Fibroblast of lung (primary cell): ENCODE data around the gene GDI1. TPM values are rescaled to one million over a fixed set of nuclear protein-coding genes. Genes with fewer than 3 reads are reported as not detected.

Source experiments
- DNase-seq, 2 donors: peaks; one replicate each; pipeline versions ENCODE4 v3.0.0 to v3.0.0-alpha.2; 2010; ENCODE audit warnings: low read depth in 2 of 2
- H2AFZ ChIP-seq: 2 replicates; pipeline ENCODE4 v1.5.1; 2012; ENCODE audit warnings: low read length, control low read depth, inconsistent platforms
- H3K27ac ChIP-seq: 2 replicates; pipeline ENCODE4 v1.5.1; 2011; ENCODE audit warnings: low read length, control low read depth; ENCODE audit not compliant: insufficient read depth
- H3K27me3 ChIP-seq: 2 replicates; pipeline ENCODE4 v1.5.1; 2011; ENCODE audit warnings: mild to moderate bottlenecking, low read length; ENCODE audit not compliant: control insufficient read depth, insufficient read depth
- H3K36me3 ChIP-seq: 2 replicates; pipeline ENCODE4 v1.5.1; 2011; ENCODE audit warnings: low read length; ENCODE audit not compliant: control insufficient read depth, insufficient read depth
- H3K4me1 ChIP-seq: 2 replicates; pipeline ENCODE4 v1.5.1; 2011; ENCODE audit warnings: low read length; ENCODE audit not compliant: control insufficient read depth, insufficient read depth; ENCODE audit errors: extremely low read depth
- H3K4me2 ChIP-seq: 2 replicates; pipeline ENCODE4 v1.5.1; 2011; ENCODE audit warnings: low read length, control low read depth; ENCODE audit not compliant: insufficient read depth; ENCODE audit errors: extremely low read depth
- H3K4me3 ChIP-seq, 4 experiments: fragments of 200-600 bp in 1 of 4; sonication (generic) in 1 of 4; replicated peaks in 1 of 4; 2 replicates each; pipeline ENCODE4 v1.5.1; 2011 to 2016; ENCODE audit warnings: low read length in 4 of 4, low read depth in 3 of 4, mild to moderate bottlenecking in 3 of 4, control low read depth in 2 of 4, inconsistent platforms in 1 of 4, mixed read lengths in 1 of 4; ENCODE audit not compliant: insufficient read depth in 1 of 4; ENCODE audit errors: control extremely low read depth in 1 of 4
- H3K79me2 ChIP-seq: 2 replicates; pipeline ENCODE4 v1.5.1; 2012; ENCODE audit warnings: mild to moderate bottlenecking, low read length, inconsistent platforms; ENCODE audit not compliant: control insufficient read depth, insufficient read depth
- H3K9ac ChIP-seq: 2 replicates; pipeline ENCODE4 v1.5.1; 2011; ENCODE audit warnings: mild to moderate bottlenecking, low read length, control low read depth; ENCODE audit not compliant: insufficient read depth
- H3K9me3 ChIP-seq: 2 replicates; pipeline ENCODE4 v1.5.1; 2012; ENCODE audit warnings: low read depth, low read length; ENCODE audit not compliant: control insufficient read depth, insufficient read depth
- H4K20me1 ChIP-seq: 2 replicates; pipeline ENCODE4 v1.5.1; 2011; ENCODE audit warnings: low read length; ENCODE audit not compliant: control insufficient read depth, insufficient read depth; ENCODE audit errors: extremely low read depth
- EZH2 ChIP-seq: IDR thresholded peaks from 2 replicates; pipeline ENCODE4 v1.5.1; 2012; ENCODE audit warnings: low read length, control low read depth, mild to moderate bottlenecking; ENCODE audit errors: missing control alignments
- polyA plus RNA-seq, 2 donors: library from polyadenylated mRNA; depleted of rRNA in 1 of 2; stranded (reverse) in 1 of 2; unstranded in 1 of 2; fragments of >200 nt; gene quantifications; 2 replicates each; pipeline ENCODE4 v1.2.1, GENCODE V29; 2011 to 2012; ENCODE audit warnings: missing spikeins in 1 of 2
- total RNA-seq: library from RNA; depleted of rRNA; stranded (reverse); fragments of >200 nt; gene quantifications from 2 replicates; pipeline ENCODE4 v1.2.1, GENCODE V29; 2014
- TF ChIP-seq, protein P1 (sequence below), 2 donors: IDR thresholded peaks in 1 of 2; conservative IDR thresholded peaks in 1 of 2; 1 replicate in 1 of 2; 2 replicates in 1 of 2; pipeline ENCODE4 v1.5.1; 2011 to 2012; ENCODE audit warnings: low read length in 2 of 2, control low read depth in 1 of 2, inconsistent platforms in 1 of 2, low read depth in 1 of 2, mild to moderate bottlenecking in 1 of 2

The GDI1 gene
- total and polyA plus RNA-seq, 2 donors (not counting 1 experiment from before 2014, with no cell fraction given), result 86.5 to 134 TPM

DNA sequence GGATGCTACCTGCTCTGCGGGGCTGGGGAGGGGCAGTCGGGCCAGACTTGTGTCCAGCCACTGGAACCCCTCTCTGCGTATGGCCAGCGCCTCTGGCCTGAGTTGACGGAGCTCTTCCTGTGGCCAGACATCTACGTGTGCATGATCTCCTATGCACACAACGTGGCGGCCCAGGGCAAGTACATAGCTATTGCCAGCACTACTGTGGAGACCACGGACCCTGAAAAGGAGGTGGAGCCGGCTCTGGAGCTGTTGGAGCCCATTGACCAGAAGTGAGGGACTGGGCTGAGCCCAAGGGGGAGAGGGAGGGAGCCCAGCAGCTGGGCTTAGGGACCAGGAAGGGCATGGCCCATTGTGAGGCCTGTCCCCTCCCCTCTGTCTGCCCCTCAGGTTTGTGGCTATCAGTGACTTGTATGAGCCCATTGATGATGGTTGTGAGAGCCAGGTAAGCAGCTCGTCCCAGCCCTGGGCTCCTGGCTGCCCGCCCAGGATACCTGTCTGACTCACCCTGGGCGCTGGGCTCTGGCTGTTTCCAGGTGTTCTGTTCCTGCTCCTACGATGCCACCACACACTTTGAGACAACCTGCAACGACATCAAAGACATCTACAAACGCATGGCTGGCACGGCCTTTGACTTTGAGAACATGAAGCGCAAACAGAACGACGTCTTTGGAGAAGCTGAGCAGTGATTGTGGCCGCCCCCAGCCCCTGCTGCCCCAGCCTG, 5.2 kb downstream of the GDI1 start:
- Histone ChIP-seq H3K36me3 (peaks cover 13% of the 10 kb centered on the region), H3K9ac (no peak overlapping the region), H3K27me3 (no peaks in the 10 kb centered on the region), H3K9me3 (no peaks in the 10 kb centered on the region), H3K27ac (no peak overlapping the region), H2AFZ (no peak overlapping the region), H3K4me2 (no peak overlapping the region), H4K20me1 (no peaks in the 10 kb centered on the region), H3K4me3 (no peak overlapping the region), H3K79me2 (peaks cover 65% of the 10 kb centered on the region), H3K4me1 (peaks cover 7% of the 10 kb centered on the region)
- no peak for TF ChIP-seq EZH2
- TF ChIP-seq, protein P1, sequence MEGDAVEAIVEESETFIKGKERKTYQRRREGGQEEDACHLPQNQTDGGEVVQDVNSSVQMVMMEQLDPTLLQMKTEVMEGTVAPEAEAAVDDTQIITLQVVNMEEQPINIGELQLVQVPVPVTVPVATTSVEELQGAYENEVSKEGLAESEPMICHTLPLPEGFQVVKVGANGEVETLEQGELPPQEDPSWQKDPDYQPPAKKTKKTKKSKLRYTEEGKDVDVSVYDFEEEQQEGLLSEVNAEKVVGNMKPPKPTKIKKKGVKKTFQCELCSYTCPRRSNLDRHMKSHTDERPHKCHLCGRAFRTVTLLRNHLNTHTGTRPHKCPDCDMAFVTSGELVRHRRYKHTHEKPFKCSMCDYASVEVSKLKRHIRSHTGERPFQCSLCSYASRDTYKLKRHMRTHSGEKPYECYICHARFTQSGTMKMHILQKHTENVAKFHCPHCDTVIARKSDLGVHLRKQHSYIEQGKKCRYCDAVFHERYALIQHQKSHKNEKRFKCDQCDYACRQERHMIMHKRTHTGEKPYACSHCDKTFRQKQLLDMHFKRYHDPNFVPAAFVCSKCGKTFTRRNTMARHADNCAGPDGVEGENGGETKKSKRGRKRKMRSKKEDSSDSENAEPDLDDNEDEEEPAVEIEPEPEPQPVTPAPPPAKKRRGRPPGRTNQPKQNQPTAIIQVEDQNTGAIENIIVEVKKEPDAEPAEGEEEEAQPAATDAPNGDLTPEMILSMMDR (conservative IDR thresholded peaks at IDR 0.05 in 1 of 2, IDR thresholded peaks at IDR 0.05 in 1 of 2; ENCODE audit: low read depth in 1 of 2, low read length in 2 of 2), result no peak
- DNase-seq, result no peak

DNA sequence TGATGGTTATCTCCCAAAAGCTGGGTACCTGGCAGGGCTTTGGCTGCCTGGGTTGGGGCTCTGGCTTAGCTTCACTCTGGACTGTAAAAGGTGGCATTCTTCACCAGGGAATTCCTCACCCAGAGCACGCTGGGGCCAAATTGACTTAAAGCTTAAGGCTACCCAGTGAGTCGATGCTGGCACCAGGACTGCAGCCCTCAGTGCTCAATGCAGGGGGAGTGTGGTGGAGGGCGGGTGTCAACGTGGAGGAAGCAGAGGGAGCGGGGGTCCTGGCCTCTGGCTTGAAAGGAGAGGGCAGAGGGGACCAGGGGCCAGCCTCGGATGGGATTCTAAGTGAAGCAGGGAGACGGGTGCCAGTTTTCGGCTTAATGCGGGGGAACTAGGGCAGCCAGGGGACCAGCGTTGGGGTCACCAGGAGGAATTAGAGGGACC, 6.5 kb downstream of the GDI1 start:
- peak overlapping the region; percentile 37 for H3K9ac ChIP-seq
- H3K4me2 ChIP-seq, result peak overlapping the region; percentile 75
- H3K4me1 ChIP-seq, result peaks cover 7% of the 10 kb centered on the region
- no peaks in the 10 kb centered on the region for H3K27me3 ChIP-seq
- no peak for DNase-seq
- TF ChIP-seq, protein P1 (conservative IDR thresholded peaks at IDR 0.05 in 1 of 2, IDR thresholded peaks at IDR 0.05 in 1 of 2; ENCODE audit: low read depth in 1 of 2, low read length in 2 of 2), result no peak
- no peak for TF ChIP-seq EZH2
- H3K36me3 ChIP-seq, result peaks cover 15% of the 10 kb centered on the region
- no peaks in the 10 kb centered on the region for H4K20me1 ChIP-seq
- H3K79me2 ChIP-seq, result peaks cover 52% of the 10 kb centered on the region
- no peaks in the 10 kb centered on the region for H3K9me3 ChIP-seq
- peak overlapping the region in 1 of 4 experiments; percentile 46 for H3K4me3 ChIP-seq
- H3K27ac ChIP-seq, result peak overlapping the region; percentile 77
- no peak overlapping the region for H2AFZ ChIP-seq

DNA sequence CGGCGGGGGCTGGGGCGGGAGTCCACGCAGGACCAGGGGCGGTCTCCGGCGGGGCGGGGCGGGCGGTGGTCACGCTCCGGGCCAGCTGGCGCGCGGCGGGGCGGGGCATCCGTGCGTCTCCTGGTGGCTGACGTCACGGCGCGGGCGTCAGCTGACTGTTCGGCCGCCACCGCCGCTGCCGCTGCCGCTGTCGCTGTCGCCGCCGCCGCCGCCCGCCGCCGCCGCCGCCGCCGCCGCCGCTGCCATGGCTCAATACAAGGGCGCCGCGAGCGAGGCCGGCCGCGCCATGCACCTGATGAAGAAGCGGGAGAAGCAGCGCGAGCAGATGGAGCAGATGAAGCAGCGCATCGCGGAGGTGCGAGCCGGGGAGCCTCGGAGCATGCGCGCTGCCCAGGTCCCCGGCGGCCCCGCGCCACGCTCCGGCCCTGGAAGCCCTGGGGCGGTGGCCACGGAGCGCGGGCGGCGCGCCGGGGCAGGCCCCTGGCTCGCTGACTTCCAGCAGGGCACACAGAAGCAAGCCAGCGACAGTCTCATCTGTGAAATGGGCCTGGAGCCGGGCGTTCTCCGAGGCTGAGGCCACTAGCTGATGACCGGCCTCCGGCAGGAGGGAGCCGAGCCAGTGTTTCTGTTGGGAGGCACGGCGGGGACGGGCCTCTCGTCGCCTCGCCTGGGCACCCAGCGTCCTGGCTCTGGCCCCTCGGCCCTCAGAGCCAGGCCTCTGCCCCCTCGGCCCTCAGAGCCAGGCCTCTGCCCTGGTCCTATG, 7.2 kb downstream of the GDI1 start, which contains the start of gene FAM50A:
Gene FAM50A (plus strand): TSS at position 150 of the 763 bp plus-strand sequence. CDS start 95 bp downstream, at position 245.
- TF ChIP-seq, protein P1 (conservative IDR thresholded peaks at IDR 0.05 in 1 of 2, IDR thresholded peaks at IDR 0.05 in 1 of 2; ENCODE audit: low read depth in 1 of 2, low read length in 2 of 2), result no peak
- TF ChIP-seq EZH2, result no peak
- Histone ChIP-seq H3K4me2 (peak within 1 kb of the TSS; percentile 80), H3K4me1 (peaks cover 7% of the 10 kb centered on the region), H3K27ac (peak within 1 kb of the TSS; percentile 77), H4K20me1 (no peaks in the 10 kb centered on the region), H3K27me3 (no peaks in the 10 kb centered on the region), H3K4me3 (peak within 1 kb of the TSS; percentile 53 to 69 (median 56)), H3K9me3 (no peaks in the 10 kb centered on the region), H3K79me2 (peaks cover 46% of the 10 kb centered on the region), H3K36me3 (peaks cover 15% of the 10 kb centered on the region), H3K9ac (peak within 1 kb of the TSS; percentile 61), H2AFZ (no peak within 1 kb of the TSS)
- peak; percentile 45 to 47 for DNase-seq
